Parietal lobe (tissue), 1 donor: ENCODE results near the gene GARRE1. TPM values are rescaled to one million over a fixed set of nuclear protein-coding genes. Genes with fewer than 3 reads are reported as not detected.

ENCODE experiments used
- total RNA-seq: library from RNA; depleted of rRNA; stranded (reverse); fragments of >200 nt; gene quantifications from one replicate; pipeline ENCODE4 v1.2.3, GENCODE V29; 2014

GARRE1 gene, protein sequence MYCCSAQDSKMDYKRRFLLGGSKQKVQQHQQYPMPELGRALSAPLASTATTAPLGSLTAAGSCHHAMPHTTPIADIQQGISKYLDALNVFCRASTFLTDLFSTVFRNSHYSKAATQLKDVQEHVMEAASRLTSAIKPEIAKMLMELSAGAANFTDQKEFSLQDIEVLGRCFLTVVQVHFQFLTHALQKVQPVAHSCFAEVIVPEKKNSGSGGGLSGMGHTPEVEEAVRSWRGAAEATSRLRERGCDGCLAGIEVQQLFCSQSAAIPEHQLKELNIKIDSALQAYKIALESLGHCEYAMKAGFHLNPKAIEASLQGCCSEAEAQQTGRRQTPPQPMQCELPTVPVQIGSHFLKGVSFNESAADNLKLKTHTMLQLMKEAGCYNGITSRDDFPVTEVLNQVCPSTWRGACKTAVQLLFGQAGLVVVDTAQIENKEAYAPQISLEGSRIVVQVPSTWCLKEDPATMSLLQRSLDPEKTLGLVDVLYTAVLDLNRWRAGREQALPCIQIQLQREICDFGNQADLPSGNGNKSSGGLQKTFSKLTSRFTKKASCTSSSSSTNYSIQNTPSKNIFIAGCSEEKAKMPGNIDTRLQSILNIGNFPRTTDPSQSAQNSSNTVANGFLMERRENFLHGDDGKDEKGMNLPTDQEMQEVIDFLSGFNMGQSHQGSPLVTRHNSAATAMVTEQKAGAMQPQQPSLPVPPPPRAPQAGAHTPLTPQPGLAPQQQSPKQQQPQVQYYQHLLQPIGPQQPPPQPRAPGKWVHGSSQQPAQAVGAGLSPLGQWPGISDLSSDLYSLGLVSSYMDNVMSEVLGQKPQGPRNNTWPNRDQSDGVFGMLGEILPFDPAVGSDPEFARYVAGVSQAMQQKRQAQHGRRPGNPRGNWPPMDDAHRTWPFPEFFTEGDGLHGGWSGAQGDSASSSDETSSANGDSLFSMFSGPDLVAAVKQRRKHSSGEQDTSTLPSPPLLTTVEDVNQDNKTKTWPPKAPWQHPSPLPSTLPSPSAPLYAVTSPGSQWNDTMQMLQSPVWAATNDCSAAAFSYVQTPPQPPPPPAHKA (N-terminal part only)
- total RNA-seq = 25.0 TPM

DNA sequence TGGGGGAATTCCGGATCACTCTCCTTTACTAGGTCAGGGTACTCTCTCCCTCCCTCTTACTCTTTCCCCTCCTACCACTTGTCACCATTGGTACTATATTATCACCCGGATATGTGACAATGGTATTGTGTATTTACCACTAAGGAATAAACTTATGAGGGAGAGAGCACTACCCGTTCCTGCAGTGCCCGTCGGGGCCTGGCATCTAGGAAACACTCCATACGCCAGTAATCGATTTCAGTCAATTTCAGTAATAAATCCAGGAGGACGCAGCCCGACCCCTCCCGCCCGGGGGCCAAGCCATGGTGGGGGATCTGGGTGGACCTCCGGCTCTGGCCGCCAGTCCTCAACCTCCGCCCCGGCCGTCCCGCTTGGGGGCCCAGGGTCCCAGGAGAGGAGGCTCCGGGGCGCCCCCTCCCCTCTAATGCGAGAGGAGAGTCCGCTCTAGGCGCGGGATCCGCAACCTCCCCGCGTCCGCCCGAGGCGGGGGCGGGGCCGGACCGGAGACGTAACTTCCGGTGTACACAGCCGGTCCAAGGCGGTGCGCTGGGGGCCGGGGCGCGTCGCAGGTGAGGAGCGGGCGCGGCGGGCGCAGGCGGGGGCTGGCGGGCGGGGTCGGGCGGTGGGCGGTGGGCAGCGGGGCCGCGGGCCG, at the start of gene GARRE1:
Gene GARRE1 (plus strand): TSS at position 509 of the 652 bp plus-strand sequence. CDS start 45,920 bp downstream, outside the sequence.

Other genes starting within 250 kb of the GARRE1 start
- gene LSM14A, start 82.0 kb upstream of the GARRE1 start, total RNA-seq = 119 TPM
- 150 TPM for gene GPI, start 110.6 kb downstream of the GARRE1 start, total RNA-seq
- 17.2 TPM for gene PDCD2L, start 149.8 kb downstream of the GARRE1 start, total RNA-seq
- 157 TPM for gene UBA2, start 173.8 kb downstream of the GARRE1 start, total RNA-seq
- gene WTIP, start 227.2 kb downstream of the GARRE1 start, total RNA-seq = 16.6 TPM